Kidney epithelial cell (primary cell): ENCODE data around the gene TMOD1. TPM values are rescaled to one million over a fixed set of nuclear protein-coding genes. Genes with fewer than 3 reads are reported as not detected.
A peak's percentile ranks its signal among the peaks of the same experiment; 100 is the strongest.

ENCODE experiments used
- DNase-seq: peaks from one replicate; pipeline ENCODE4 v3.0.0-alpha.2; 2010; ENCODE audit warnings: low read depth
- H3K27me3 ChIP-seq: 2 replicates; pipeline ENCODE4 v1.6.0; 2011; ENCODE audit warnings: low read length; ENCODE audit not compliant: control insufficient read depth, insufficient read depth
- H3K36me3 ChIP-seq: 2 replicates; pipeline ENCODE4 v1.5.1; 2011; ENCODE audit warnings: low read length; ENCODE audit not compliant: control insufficient read depth, insufficient read depth
- H3K4me3 ChIP-seq: 2 replicates; pipeline ENCODE4 v1.5.1; 2011; ENCODE audit warnings: low read depth, mild to moderate bottlenecking, control low read depth, low read length
- CTCF ChIP-seq: IDR thresholded peaks from 2 replicates; pipeline ENCODE4 v1.5.1; 2011; ENCODE audit warnings: mild to moderate bottlenecking, moderate library complexity, low read length, control low read depth, inconsistent platforms; ENCODE audit not compliant: insufficient read depth, poor library complexity, severe bottlenecking
- total RNA-seq: library from RNA; depleted of rRNA; stranded (reverse); fragments of >200 nt; gene quantifications from 2 replicates; pipeline ENCODE4 v1.2.3, GENCODE V29; 2015

TMOD1 gene
- total RNA-seq, 1 donor from 2014 or later: 0.08 TPM

- Histone ChIP-seq H3K4me3 (no peak overlapping the region), H3K36me3 (no peaks in the 10 kb centered on the region), H3K27me3 (peaks cover 10% of the 10 kb centered on the region)
- no peak for DNase-seq
- no peak for TF ChIP-seq CTCF
Measured at GRCh38 chr9:97556036-97556720, 54.7 kb downstream of the TMOD1 start.

- Histone ChIP-seq H3K27me3 (peaks cover 10% of the 10 kb centered on the region), H3K4me3 (no peak overlapping the region), H3K36me3 (no peaks in the 10 kb centered on the region)
- no peak for TF ChIP-seq CTCF
- no peak for DNase-seq
Measured at GRCh38 chr9:97556721-97557605, 55.5 kb downstream of the TMOD1 start.

- TF ChIP-seq CTCF: no peak
- Histone ChIP-seq H3K4me3 (no peak overlapping the region), H3K36me3 (no peaks in the 10 kb centered on the region), H3K27me3 (peaks cover 13% of the 10 kb centered on the region)
- no peak for DNase-seq
Measured at GRCh38 chr9:97557606-97558095, 56.2 kb downstream of the TMOD1 start.

GRCh38 chr9:97558701-97559101 lies 57.2 kb downstream of the TMOD1 start:
- H3K27me3 ChIP-seq: peaks cover 11% of the 10 kb centered on the region
- no peaks in the 10 kb centered on the region for H3K36me3 ChIP-seq
- TF ChIP-seq CTCF: no peak
- DNase-seq: no peak
- no peak overlapping the region for H3K4me3 ChIP-seq

GRCh38 chr9:97559111-97559514 lies 57.6 kb downstream of the TMOD1 start:
- no peak overlapping the region for H3K4me3 ChIP-seq
- H3K36me3 ChIP-seq: no peaks in the 10 kb centered on the region
- peaks cover 11% of the 10 kb centered on the region for H3K27me3 ChIP-seq
- DNase-seq: peak; percentile 12
- no peak for TF ChIP-seq CTCF
